Posterior vena cava (tissue), 2 donors: ENCODE measurements around the gene SLC19A1. TPM values are rescaled to one million over a fixed set of nuclear protein-coding genes. Genes with fewer than 3 reads are reported as not detected.
A peak's percentile ranks its signal among the peaks of the same experiment; 100 is the strongest.

ENCODE experiments used
- DNase-seq: peaks from one replicate; pipeline ENCODE4 v3.0.0-alpha.2; 2020; ENCODE audit warnings: low spot score
- intact Hi-C, 2 donors: fragments of 100-400 bp; cut with DNase I; formaldehyde crosslinking; loops; one replicate each; pipeline versions ENCODE4 v1.14.1 to v1.14.2; 2022 to 2023
- total RNA-seq, 2 donors: library from RNA; stranded (reverse); fragmentation: NEBNext Ultra II Directional; extraction: Animal tissue kit (Norgen Biotek cat#: 25700); gene quantifications; one replicate each; pipeline ENCODE4 v1.2.1, GENCODE V29; 2021
- donor health status: DM: yes; HTN: yes; CAD: no.
- donor health status: DM: yes; HTN: yes; CAD: no.

SLC19A1 gene
- total RNA-seq, 2 donors from 2014 or later, result 4.5 to 6.5 TPM

- intact Hi-C loops, result no loop called here
- DNase-seq, result peak; percentile 81
Observed at GRCh38 chr21:45455674-45456583, 86.3 kb downstream of the SLC19A1 start.

- intact Hi-C loops, result no loop called here
- DNase-seq, result peak; percentile 81
Observed at GRCh38 chr21:45454926-45455673, 87.1 kb downstream of the SLC19A1 start.

- peak; percentile 69 for DNase-seq
- intact Hi-C loops, result no loop called here
Observed at GRCh38 chr21:45454060-45454925, 87.9 kb downstream of the SLC19A1 start.

- DNase-seq, result peak; percentile 58
Observed at GRCh38 chr21:45453308-45453950, 88.8 kb downstream of the SLC19A1 start.

GRCh38 chr21:45452696-45453307, 89.4 kb downstream of the SLC19A1 start:
- intact Hi-C loops, result no loop called here
- DNase-seq, result no peak

More at GRCh38 chr21:45453308-45453950, 88.8 kb downstream of the SLC19A1 start:
- intact Hi-C loops, result no loop called here

- peak; percentile 62 for DNase-seq
- intact Hi-C loops, result no loop called here
Observed at GRCh38 chr21:45451771-45452182, 90.5 kb downstream of the SLC19A1 start.

- intact Hi-C loops, result no loop called here
- no peak for DNase-seq
Observed at GRCh38 chr21:45451091-45451740, 91.0 kb downstream of the SLC19A1 start.

- intact Hi-C loops, result no loop called here
Observed at GRCh38 chr21:45450423-45451090, 91.7 kb downstream of the SLC19A1 start.

GRCh38 chr21:45449658-45450422, 92.4 kb downstream of the SLC19A1 start:
- intact Hi-C loops, result loop anchor here in 1 of 2 donors (10.0 kb wide), 1 partner anchor 295 kb away; no protein-coding TSS in a partner anchor
- peak; percentile 64 for DNase-seq

More at GRCh38 chr21:45450423-45451090, 91.7 kb downstream of the SLC19A1 start:
- peak; percentile 58 for DNase-seq

GRCh38 chr21:45448810-45449657, 93.2 kb downstream of the SLC19A1 start:
- peak; percentile 75 for DNase-seq
- intact Hi-C loops, result loop anchor here in 1 of 2 donors (10.0 kb wide), 1 partner anchor 294 kb away; no protein-coding TSS in a partner anchor

- intact Hi-C loops, result loop anchor here in 1 of 2 donors (10.0 kb wide), 1 partner anchor 294 kb away; no protein-coding TSS in a partner anchor
- DNase-seq, result no peak
Observed at GRCh38 chr21:45448283-45448809, 93.9 kb downstream of the SLC19A1 start.
